ENCODE measurements around the gene COL27A1. TPM values are rescaled to one million over a fixed set of nuclear protein-coding genes. Genes with fewer than 3 reads are reported as not detected.

The COL27A1 gene
- total RNA-seq, 2 experiments from 2014 or later, result 7.0 to 10.6 TPM

- DNase-seq, result no peak
- Mint-ChIP-seq H3K4me3 (no peak overlapping the region), H3K36me3 (ENCODE audit: low read depth) (no peaks in the 10 kb centered on the region), H3K9me3 (no peaks in the 10 kb centered on the region), H3K27me3 (ENCODE audit: low read depth) (no peaks in the 10 kb centered on the region), H3K4me1 (ENCODE audit: low read depth) (no peaks in the 10 kb centered on the region), H3K27ac (no peak overlapping the region)
- intact Hi-C loops (cut with micrococcal nuclease), result no loop called here
- CTCF ChIA-PET, result no interaction called here
Measured at GRCh38 chr9:114227288-114228015, 72.1 kb downstream of the COL27A1 start.

- Mint-ChIP-seq H3K9me3 (no peaks in the 10 kb centered on the region), H3K4me1 (ENCODE audit: low read depth) (no peaks in the 10 kb centered on the region), H3K27ac (no peak overlapping the region), H3K36me3 (ENCODE audit: low read depth) (no peaks in the 10 kb centered on the region), H3K4me3 (no peak overlapping the region), H3K27me3 (ENCODE audit: low read depth) (no peaks in the 10 kb centered on the region)
- no peak for DNase-seq
- intact Hi-C loops (cut with micrococcal nuclease), result no loop called here
- CTCF ChIA-PET, result no interaction called here
Measured at GRCh38 chr9:114228016-114228808, 72.9 kb downstream of the COL27A1 start.

- Mint-ChIP-seq H3K27ac (no peak overlapping the region), H3K27me3 (ENCODE audit: low read depth) (no peaks in the 10 kb centered on the region), H3K36me3 (ENCODE audit: low read depth) (no peaks in the 10 kb centered on the region), H3K4me1 (ENCODE audit: low read depth) (no peaks in the 10 kb centered on the region), H3K9me3 (no peaks in the 10 kb centered on the region), H3K4me3 (no peak overlapping the region)
- intact Hi-C loops (cut with micrococcal nuclease), result no loop called here
- no peak for DNase-seq
- CTCF ChIA-PET, result no interaction called here
Measured at GRCh38 chr9:114229295-114229694, 74.0 kb downstream of the COL27A1 start.

- peaks cover 1% of the 10 kb centered on the region for H3K4me1 Mint-ChIP-seq (ENCODE audit: low read depth)
- CTCF ChIA-PET, result no interaction called here
Measured at GRCh38 chr9:114230068-114230467, 74.7 kb downstream of the COL27A1 start.

GRCh38 chr9:114231273-114231672 is 75.9 kb downstream of the COL27A1 start:
- CTCF ChIA-PET, result no interaction called here
- intact Hi-C loops (cut with micrococcal nuclease), result no loop called here

More at GRCh38 chr9:114230068-114230467, 74.7 kb downstream of the COL27A1 start:
- H3K36me3 Mint-ChIP-seq (ENCODE audit: low read depth), result no peaks in the 10 kb centered on the region
- H3K9me3 Mint-ChIP-seq, result no peaks in the 10 kb centered on the region
- DNase-seq, result no peak
- no peaks in the 10 kb centered on the region for H3K27me3 Mint-ChIP-seq (ENCODE audit: low read depth)
- H3K27ac Mint-ChIP-seq, result no peak overlapping the region
- no peak overlapping the region for H3K4me3 Mint-ChIP-seq
- intact Hi-C loops (cut with micrococcal nuclease), result no loop called here

GRCh38 chr9:114231719-114232449 is 76.5 kb downstream of the COL27A1 start:
- no peak overlapping the region for H3K27ac Mint-ChIP-seq
- CTCF ChIA-PET, result no interaction called here
- DNase-seq, result no peak
- H3K27me3 Mint-ChIP-seq (ENCODE audit: low read depth), result no peaks in the 10 kb centered on the region
- H3K4me1 Mint-ChIP-seq (ENCODE audit: low read depth), result peaks cover 2% of the 10 kb centered on the region
- no peaks in the 10 kb centered on the region for H3K9me3 Mint-ChIP-seq
- no peak overlapping the region for H3K4me3 Mint-ChIP-seq
- no peaks in the 10 kb centered on the region for H3K36me3 Mint-ChIP-seq (ENCODE audit: low read depth)
- intact Hi-C loops (cut with micrococcal nuclease), result no loop called here

More at GRCh38 chr9:114231273-114231672, 75.9 kb downstream of the COL27A1 start:
- H3K27me3 Mint-ChIP-seq (ENCODE audit: low read depth), result no peaks in the 10 kb centered on the region
- no peaks in the 10 kb centered on the region for H3K36me3 Mint-ChIP-seq (ENCODE audit: low read depth)
- no peak overlapping the region for H3K4me3 Mint-ChIP-seq
- DNase-seq, result no peak
- H3K27ac Mint-ChIP-seq, result no peak overlapping the region
- H3K9me3 Mint-ChIP-seq, result no peaks in the 10 kb centered on the region
- H3K4me1 Mint-ChIP-seq (ENCODE audit: low read depth), result peaks cover 2% of the 10 kb centered on the region

GRCh38 chr9:114233491-114234185 is 78.3 kb downstream of the COL27A1 start:
- CTCF ChIA-PET, result interaction anchor here (0.7 to 1.2 kb wide), 2 partner anchors 58 to 444 kb away, joined by 3 to 6 read pairs; no protein-coding TSS in a partner anchor
- Mint-ChIP-seq H3K27me3 (ENCODE audit: low read depth) (no peaks in the 10 kb centered on the region), H3K4me1 (ENCODE audit: low read depth) (peaks cover 2% of the 10 kb centered on the region), H3K9me3 (no peaks in the 10 kb centered on the region), H3K4me3 (no peak overlapping the region), H3K36me3 (ENCODE audit: low read depth) (no peaks in the 10 kb centered on the region), H3K27ac (no peak overlapping the region)
- no peak for DNase-seq
- intact Hi-C loops (cut with micrococcal nuclease), result no loop called here

GRCh38 chr9:114235033-114235661 is 79.8 kb downstream of the COL27A1 start:
- CTCF ChIA-PET, result interaction anchor here (0.7 to 1.6 kb wide), 3 partner anchors 56 to 153 kb away, joined by 3 to 6 read pairs (median 5); no protein-coding TSS in a partner anchor
- H3K4me3 Mint-ChIP-seq, result no peak overlapping the region
- DNase-seq, result no peak
- H3K27ac Mint-ChIP-seq, result no peak overlapping the region
- no peaks in the 10 kb centered on the region for H3K36me3 Mint-ChIP-seq (ENCODE audit: low read depth)
- no peaks in the 10 kb centered on the region for H3K9me3 Mint-ChIP-seq
- no peaks in the 10 kb centered on the region for H3K27me3 Mint-ChIP-seq (ENCODE audit: low read depth)
- intact Hi-C loops (cut with micrococcal nuclease), result no loop called here
- peaks cover 2% of the 10 kb centered on the region for H3K4me1 Mint-ChIP-seq (ENCODE audit: low read depth)

GRCh38 chr9:114236391-114237138 is 81.2 kb downstream of the COL27A1 start:
- Mint-ChIP-seq H3K27ac (no peak overlapping the region), H3K27me3 (ENCODE audit: low read depth) (no peaks in the 10 kb centered on the region), H3K9me3 (no peaks in the 10 kb centered on the region), H3K4me1 (ENCODE audit: low read depth) (peaks cover 2% of the 10 kb centered on the region), H3K4me3 (no peak overlapping the region), H3K36me3 (ENCODE audit: low read depth) (no peaks in the 10 kb centered on the region)
- DNase-seq, result no peak
- CTCF ChIA-PET, result interaction anchor here (1.6 kb wide), 1 partner anchor 154 kb away, joined by 5 read pairs; no protein-coding TSS in a partner anchor
- intact Hi-C loops (cut with micrococcal nuclease), result no loop called here

GRCh38 chr9:114237247-114237646 is 81.9 kb downstream of the COL27A1 start:
- CTCF ChIA-PET, result no interaction called here
- H3K27ac Mint-ChIP-seq, result no peak overlapping the region
- no peaks in the 10 kb centered on the region for H3K27me3 Mint-ChIP-seq (ENCODE audit: low read depth)
- peaks cover 2% of the 10 kb centered on the region for H3K4me1 Mint-ChIP-seq (ENCODE audit: low read depth)
- H3K36me3 Mint-ChIP-seq (ENCODE audit: low read depth), result no peaks in the 10 kb centered on the region
- intact Hi-C loops (cut with micrococcal nuclease), result no loop called here
- H3K4me3 Mint-ChIP-seq, result no peak overlapping the region
- no peak for DNase-seq
- H3K9me3 Mint-ChIP-seq, result no peaks in the 10 kb centered on the region

GRCh38 chr9:114237781-114238180 is 82.4 kb downstream of the COL27A1 start:
- intact Hi-C loops (cut with micrococcal nuclease), result no loop called here
- Mint-ChIP-seq H3K27ac (no peak overlapping the region), H3K4me1 (ENCODE audit: low read depth) (peaks cover 2% of the 10 kb centered on the region), H3K36me3 (ENCODE audit: low read depth) (no peaks in the 10 kb centered on the region), H3K27me3 (ENCODE audit: low read depth) (no peaks in the 10 kb centered on the region), H3K4me3 (no peak overlapping the region), H3K9me3 (no peaks in the 10 kb centered on the region)
- CTCF ChIA-PET, result no interaction called here
- DNase-seq, result no peak

Data from activated naive CD4-positive, alpha-beta T cell treated with anti-CD3 and anti-CD28 coated beads for 36 hours (primary cell).